GM21619 (cell line): ENCODE data around the gene GFRA4.
"Not testable (repeated sequence)": the region's sequence is repeated elsewhere in the genome, so short reads cannot be mapped to it uniquely, and the experiment has no call there.

Experiments used
- ATAC-seq: cut with Tn5 transposase; IDR thresholded peaks from one replicate; pipeline ENCODE4 v1.9.1; 2021; ENCODE audit not compliant: unreplicated experiment

GFRA4 gene

GRCh38 chr20:3627476-3627875 is 35.7 kb downstream of the GFRA4 start:
- ATAC-seq, result no peak

GRCh38 chr20:3622406-3622805 is 40.8 kb downstream of the GFRA4 start:
- ATAC-seq, result no peak

- no peak for ATAC-seq
Measured at GRCh38 chr20:3621111-3621510, 42.1 kb downstream of the GFRA4 start.

GRCh38 chr20:3616250-3616649 is 46.9 kb downstream of the GFRA4 start:
- ATAC-seq, result no peak

- not testable (repeated sequence) for ATAC-seq
Measured at GRCh38 chr20:3615171-3615840, 47.9 kb downstream of the GFRA4 start.

- no peak for ATAC-seq
Measured at GRCh38 chr20:3614466-3614865, 48.7 kb downstream of the GFRA4 start.

- no peak for ATAC-seq
Measured at GRCh38 chr20:3613821-3614440, 49.3 kb downstream of the GFRA4 start.

- ATAC-seq, result no peak
Measured at GRCh38 chr20:3612795-3613572, 50.2 kb downstream of the GFRA4 start.

- no peak for ATAC-seq
Measured at GRCh38 chr20:3611901-3612300, 51.3 kb downstream of the GFRA4 start.
